Epidermal melanocyte (primary cell): Measurements from ENCODE around the gene TOM1L2.
"Not testable (repeated sequence)": the region's sequence is repeated elsewhere in the genome, so short reads cannot be mapped to it uniquely, and the experiment has no call there.

Source experiments
- DNase-seq: peaks from one replicate; pipeline ENCODE4 v3.0.0; 2011; ENCODE audit warnings: low spot score; ENCODE audit not compliant: insufficient read length

Gene TOM1L2

DNA sequence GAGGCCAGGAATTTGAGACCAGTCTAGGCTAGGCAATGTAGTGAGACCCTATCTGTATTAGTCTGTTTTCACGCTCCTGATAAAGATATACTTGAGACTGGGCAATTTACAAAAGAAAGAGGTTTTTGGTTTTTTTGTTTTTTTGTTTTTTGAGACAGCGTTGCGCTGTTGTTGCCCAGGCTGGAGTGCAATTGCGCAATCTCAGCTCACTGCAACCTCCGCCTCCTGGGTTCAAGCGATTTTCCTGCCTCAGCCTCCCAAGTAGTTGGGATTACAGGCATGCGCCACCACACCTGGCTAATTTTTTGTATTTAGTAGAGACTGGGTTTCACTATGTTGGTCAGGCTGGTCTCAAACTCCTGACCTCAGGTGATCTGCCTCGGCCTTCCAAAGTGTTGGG is 23.7 kb upstream of the TOM1L2 start:
- not testable (repeated sequence) for DNase-seq

DNA sequence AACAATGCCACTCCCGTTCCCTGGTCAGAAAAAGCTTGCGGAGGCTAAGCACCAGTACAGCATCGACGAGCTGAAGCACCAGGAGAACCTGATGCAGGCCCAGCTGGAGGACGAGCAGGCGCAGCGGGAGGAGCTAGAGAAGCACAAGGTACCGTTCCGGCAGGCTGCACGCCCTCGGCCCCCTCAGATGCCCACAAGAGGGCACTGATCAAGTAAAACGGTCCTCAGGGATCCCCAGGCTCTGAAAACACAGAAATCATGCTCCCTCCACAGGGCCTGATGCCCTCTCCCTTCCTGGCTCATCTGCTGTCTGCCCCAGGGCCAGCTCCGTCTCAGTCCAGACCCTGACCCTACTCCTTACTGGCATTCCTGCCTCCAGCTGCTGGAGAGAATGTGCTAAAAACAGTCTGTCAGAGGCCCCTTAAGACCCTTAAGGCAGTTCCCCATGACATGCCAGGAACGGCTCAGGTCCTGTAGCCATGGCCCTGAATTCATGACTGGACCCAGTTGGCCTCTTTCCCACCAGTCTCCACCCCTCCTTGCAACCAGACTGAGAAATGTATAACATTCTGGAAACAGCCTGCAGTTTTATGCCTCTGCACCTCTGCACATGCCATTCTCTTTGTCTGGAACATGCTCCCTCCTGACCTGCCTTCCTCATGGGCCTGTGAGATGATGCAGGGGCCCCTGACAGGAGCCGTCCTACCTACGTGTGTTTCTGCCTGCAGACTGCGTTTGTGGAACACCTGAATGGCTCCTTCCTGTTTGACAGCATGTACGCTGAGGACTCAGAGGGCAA is 22.3 kb upstream of the TOM1L2 start:
- DNase-seq = no peak

DNA sequence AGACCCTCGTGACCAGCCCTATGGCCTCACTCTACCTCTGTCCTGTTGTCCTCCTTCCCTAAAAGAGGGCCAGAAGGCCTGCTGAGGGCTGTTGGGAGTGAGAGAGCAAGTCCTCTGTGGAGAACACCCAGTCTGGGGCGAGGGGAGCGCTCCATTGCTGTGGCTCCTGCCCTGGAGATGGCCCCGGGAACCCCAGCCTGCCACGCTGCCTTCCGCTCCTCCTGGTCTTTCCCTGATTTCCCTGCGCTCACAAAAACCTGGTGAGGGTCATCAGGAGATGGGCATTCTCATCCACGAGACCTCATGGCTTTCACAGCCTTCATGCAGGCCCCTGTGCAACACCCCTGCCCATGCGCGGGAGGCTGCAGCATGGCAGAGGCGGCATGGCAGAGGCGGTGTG is 21.7 kb upstream of the TOM1L2 start:
- no peak for DNase-seq

DNA sequence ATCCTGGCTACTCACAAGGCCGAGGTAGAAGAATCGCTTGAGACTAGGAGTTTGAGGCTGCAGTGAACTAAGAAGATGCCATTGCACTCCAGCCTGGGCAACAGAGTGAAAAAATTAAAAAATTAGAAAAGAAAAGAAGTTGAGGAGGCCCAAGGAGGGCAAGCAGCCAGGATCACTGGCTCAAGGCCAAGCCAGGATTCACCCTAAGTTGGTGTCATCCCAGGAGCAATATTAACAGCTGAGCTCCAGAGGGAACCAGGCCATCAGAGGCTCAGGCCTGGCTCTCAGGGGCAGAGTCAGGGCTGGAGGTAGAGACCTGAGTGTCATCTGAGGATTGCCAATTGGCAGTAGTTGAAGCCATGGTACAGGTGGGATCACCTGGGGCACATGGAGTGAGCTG is 21.2 kb upstream of the TOM1L2 start:
- DNase-seq = no peak

- no peak for DNase-seq
Measured at GRCh38 chr17:17990282-17990681, 18.1 kb upstream of the TOM1L2 start.

GRCh38 chr17:17989618-17990017 is 17.4 kb upstream of the TOM1L2 start:
- DNase-seq = no peak

DNA sequence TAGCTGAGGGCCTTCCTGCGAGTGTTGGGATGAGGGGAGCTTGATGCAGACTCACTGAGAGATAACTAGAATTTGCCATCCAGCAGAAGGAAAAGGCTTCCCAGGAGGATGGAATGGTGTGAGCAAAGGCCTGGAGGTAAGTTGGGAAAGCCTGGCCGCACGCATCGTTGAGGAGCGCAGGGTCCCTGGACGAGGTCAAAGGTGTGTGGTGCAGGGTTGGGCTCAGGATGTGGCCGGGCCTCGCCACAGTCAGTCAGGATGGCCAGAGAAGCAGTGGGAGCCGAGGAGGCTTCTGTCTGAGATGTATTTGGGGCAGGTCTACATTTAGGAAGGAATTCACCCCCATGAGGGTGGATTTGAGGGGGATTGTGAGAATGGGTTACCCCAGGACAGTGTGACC is 16.9 kb upstream of the TOM1L2 start:
- no peak for DNase-seq

DNA sequence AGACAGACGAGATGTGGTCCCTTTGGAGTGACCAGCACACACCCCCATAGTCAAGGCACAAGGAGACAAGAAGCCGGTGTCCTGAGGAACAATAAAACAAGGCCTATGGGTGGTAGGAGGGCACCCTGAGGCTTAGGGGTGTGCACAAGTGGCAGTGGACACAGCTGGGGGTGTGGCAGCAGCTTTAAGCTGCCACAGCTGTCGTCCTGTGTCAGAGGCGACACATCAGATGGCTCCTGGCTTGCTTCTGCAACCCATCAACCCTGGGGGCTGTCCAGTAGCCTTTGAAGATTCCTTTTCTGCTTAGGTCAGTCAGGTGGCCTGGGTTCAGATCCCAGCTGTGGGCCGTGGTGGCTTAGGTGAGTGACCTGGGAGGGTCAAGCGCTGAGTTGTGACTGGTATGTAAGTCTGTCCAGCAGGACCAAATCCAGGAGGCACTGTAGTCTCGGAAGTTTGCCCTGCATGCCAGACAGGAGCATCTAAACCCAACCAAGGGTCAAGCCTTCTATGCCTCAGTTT is 16.3 kb upstream of the TOM1L2 start:
- DNase-seq = no peak

DNA sequence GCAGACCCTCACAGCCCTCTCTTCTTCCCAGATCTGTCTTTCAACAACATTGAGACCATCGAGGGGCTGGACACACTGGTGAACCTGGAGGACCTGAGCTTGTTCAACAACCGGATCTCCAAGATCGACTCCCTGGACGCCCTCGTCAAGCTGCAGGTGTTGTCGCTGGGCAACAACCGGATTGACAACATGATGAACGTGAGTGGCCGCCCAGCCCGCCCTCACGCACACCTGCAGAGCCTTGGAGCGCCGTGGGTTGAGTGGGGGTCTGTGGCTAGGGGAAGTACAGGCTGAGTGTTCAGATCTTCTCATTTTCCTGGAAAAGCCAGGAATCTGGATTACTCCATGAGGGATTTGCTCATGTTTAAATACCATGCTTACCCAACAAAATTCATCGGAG is 15.7 kb upstream of the TOM1L2 start:
- no peak for DNase-seq

DNA sequence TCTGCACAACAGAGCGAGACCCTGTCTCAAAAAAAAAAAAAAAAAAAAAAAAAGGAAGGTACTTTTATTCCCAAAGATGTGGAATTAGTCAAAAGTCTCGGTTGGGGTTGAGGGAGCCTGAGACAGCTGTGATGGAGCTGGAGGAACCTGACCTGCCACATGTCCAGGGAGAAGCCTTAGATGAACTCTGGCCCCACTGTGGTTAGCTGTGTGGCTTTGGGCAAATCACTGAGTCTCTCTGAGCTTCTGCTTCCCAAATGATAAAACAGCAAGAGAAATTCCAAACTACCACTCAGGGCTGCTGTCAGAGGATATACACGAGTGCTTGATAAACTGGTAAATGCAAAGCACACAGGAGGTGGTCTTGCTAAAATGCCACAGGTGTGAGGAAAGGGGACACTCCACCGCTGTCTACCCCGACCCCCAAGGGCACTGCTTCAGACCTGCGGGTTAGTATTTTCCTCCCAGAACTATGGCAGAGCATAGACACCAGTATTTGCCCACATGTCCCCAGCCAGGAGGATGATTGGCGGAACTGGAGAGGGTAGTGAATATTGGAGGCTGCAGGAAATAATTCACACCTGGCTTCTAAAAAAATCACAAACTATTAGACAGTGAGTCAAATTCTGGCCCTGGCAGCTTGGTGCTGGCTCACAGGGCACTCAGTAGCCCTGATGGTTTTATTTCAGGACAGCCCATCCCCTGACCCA is 15.1 kb upstream of the TOM1L2 start:
- DNase-seq = no peak

GRCh38 chr17:17985555-17985954 is 13.4 kb upstream of the TOM1L2 start:
- no peak for DNase-seq

- DNase-seq = no peak
Measured at GRCh38 chr17:17985153-17985552, 13.0 kb upstream of the TOM1L2 start.

DNA sequence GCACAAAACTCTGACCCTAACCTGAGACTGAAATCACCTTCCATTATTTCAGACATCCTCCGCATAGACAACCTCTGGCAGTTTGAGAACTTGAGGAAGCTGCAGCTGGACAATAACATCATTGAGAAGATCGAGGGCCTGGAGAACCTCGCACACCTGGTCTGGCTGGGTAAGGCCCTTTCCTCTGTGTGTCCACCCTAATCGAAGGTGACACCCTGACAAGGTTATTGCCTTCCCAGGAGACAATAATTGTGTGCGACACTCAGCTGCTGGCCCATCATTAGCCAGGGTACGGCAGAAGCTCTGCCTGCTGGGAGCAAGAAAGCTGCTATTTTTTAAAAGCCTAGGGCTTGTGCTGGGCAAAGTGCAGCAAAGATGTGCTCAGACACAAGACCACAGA is 11.6 kb upstream of the TOM1L2 start:
- no peak for DNase-seq

GRCh38 chr17:17983376-17983775 is 11.2 kb upstream of the TOM1L2 start:
- DNase-seq = no peak

- no peak for DNase-seq
Measured at GRCh38 chr17:17982801-17983200, 10.6 kb upstream of the TOM1L2 start.

DNA sequence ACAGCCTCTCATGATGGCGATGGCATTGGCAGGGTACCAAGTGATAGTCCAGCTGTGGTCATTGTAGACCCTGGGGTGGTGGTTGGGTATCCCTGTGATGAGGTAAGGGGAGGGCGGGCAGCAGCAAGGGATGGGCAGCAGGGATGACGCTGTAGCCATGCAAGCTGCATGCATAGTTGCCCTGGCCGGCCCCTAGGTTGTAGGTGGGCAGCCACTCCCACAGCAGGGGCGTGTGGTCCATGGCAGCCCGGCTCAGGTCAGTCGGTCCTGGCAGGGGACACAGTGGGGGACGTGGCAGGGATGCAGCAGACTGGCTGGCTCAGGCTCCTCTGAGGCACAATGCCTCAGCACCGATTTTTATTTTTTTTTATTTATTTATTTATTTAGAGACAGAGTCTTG is 9.1 kb upstream of the TOM1L2 start:
- DNase-seq = no peak

GRCh38 chr17:17979778-17980177 is 7.6 kb upstream of the TOM1L2 start:
- DNase-seq = no peak

DNA sequence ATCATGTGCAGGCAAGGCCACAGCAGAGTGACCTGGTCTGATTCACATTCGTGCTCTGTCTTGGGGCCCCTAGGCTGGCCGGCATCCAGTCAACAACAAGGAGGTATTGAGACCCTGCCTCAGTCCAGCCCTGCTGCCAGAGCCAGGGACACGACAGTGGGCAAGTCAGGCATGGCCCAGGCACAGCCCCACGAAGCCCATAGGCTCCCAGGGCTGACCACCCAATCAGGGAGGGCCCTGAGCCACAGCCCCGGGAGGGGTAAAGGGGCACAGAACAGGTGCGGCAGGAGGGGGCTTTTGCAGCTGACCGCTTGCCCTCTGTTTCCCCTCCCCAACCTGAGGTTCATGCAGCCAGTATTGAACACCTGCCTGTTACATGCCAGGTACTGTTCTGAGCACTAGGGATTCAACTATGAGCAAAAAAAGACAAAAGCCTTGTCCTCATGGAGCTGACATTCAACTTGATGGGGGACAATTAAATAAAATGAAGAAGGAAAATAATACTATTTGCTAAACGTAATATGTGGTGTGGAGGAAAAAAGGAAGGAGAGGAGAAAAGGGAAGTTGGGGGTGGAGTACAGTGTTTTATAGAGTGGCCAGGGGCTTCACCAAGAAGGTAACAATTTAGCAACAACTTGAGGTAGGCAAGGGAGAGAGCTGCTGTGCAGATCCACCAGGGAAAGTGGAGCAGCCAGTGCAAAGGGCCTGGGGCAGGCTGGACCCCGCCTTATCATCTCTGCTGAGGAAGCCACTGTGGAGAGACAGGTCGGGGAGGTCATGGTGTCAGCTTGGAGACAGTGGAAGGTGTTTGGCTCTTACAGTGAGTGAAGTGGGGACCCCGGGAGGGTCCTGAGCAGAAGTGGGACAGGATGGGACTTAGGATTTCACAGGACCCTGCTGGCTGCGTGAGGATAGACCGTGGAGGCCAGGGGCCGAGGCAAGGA is 6.6 kb upstream of the TOM1L2 start:
- DNase-seq = no peak

DNA sequence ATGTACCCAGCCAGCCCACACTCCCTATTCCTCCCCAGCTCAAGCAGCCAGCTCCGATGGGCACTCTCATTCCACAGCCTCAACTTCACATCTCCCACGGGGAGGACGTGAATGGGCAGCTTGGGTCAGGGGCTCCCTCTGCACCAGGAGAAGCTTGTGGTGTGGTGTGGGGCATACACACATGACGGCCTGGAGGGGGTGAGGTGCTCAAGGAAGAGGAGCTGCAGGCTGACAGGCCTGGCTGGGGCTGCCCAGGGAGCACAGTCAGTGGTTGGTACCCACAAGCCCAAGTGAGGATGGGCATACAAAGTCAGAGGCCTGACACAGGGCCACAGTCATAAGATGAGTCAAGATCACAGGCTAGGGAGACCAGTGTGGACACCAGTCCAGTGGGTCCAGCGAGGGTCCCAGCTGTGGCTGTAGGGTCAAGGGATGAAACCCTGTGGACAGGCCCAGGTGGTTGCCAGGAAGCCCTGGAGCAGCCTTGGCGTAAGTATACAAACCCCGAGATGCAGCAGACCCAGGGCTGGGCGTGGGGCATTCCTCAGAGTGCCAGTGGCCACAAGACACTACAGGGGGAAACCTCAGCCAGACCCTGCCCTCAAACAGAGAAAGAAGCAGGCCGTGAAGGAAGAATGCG is 4.9 kb upstream of the TOM1L2 start:
- no peak for DNase-seq

DNA sequence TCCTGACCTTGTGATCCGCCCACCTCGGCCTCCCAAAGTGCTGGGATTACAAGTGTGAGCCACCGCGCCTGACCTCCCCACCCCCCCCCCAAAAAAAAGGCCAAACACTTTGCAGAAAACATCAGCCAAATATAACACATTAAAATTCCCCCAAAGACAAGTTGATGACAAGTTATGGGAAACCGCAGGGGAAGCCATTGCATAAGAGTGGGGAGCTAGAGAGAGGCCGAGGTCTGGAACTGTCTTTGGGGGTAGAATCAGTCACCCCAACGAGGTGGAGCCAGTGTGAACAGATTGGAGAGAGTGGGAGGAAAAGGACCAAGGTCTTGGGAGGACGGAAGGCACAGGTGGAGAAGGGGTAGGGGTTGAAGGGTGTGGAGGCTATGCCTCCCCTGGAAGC is 3.2 kb upstream of the TOM1L2 start:
- no peak for DNase-seq

GRCh38 chr17:17972952-17973254 is 703 bp upstream of the TOM1L2 start:
- no peak for DNase-seq
